AG08395 (cell line): ENCODE data around the gene C1QTNF4.

Source experiments
- DNase-seq: peaks from one replicate; pipeline ENCODE4 v3.0.0; 2012; ENCODE audit warnings: mixed read lengths, low spot score

The C1QTNF4 gene

DNA sequence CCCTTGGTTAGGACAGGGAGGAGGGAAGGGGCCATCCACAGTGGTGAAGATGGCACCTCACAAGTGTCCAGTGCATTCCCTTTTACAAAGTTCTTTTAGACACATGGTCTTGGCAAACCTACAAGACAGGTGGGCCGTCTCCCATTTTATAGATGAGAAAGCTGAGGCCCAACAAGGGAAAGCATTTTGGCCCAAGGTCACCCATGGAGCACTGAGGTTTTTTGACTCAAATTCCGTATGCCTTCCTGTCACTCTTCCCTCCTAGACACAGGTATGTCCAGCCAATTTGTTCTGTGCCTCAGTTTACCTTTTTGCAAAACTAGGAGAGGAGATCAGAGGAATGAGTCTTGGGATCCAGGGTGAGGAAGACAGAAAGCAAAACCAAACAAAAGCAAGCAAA lies 1.2 kb downstream of the C1QTNF4 start:
- DNase-seq = no peak

DNA sequence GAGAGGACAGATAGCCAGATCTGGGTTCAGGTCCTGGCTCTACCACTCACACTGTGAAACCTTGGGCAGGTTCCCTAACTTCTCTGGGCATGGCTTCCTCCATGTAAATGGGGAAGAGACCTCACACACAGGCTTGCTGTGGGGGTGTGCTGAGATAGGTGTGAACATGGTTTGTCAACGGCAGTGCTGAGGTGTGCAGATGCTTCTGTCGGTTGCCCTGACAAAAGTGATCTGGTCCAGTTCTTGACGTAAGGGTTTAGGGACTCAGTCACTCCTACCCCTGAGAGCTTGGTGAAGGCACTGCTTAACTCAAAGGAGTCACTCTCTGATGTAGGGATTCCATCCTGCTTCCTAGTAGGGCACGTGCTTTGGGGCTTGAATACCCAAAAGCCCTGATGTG lies 2.0 kb downstream of the C1QTNF4 start:
- DNase-seq = no peak

DNA sequence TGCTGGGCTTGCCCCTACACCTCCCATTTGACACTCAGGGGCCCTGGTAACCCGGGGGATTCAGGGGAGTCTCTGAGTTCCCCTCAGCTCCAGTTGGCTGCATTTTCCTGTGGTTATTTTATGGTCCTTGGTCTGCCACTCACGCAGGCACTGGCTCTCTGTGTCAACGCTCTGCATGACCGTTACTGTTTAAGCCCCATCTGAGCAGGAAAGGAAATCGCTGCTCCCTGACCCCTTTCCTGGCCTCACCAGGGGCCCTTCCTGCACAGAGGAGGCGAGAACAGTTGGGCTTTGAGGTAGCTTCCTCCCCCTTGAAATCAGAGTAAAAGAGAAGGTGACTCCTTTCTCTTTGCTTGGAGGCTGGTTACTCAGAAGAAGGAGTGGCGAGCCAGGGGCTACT lies 2.4 kb downstream of the C1QTNF4 start:
- DNase-seq = no peak

DNA sequence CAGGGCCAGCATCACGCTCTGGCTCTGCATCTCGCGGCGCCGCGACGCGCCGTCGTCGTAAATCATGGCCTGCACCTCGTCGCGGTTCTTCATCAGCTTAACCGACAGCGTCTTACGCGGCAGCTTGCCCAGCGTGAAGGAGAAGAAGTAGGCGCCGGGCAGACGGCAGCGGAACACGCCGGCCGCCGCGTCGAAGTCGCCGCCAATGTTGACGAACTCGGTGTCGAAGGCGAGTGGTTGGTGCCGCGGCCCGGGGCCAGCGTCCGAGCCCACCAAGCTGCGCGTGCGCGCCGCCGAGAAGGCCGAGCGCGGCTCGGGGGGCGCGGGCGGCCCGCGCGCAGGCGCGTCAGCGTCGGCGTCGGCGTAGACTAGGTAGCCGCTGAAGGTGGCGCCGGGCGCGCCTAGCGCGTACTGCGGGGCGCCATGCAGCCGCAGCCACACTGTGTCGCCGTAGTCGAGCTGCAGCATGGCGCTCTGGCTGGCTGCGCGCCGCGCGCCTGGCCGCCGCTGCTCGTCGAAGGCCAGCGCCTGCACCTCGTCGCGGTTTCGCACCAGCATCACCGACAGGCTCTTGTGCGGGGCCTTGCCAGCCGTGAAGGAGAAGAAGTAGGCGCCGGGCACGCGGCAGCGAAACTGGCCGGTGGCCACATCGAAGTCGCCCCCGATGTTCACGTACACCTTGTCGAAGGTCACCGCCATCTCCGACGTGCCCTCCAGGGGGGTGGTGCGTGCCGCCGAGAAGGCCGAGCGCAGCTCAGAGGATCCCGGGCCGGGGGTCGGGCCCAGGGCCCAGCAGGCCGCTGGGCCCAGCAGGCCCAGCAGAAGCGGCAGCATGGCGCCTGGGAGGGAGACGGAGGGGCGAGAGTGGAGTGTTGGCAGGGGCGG lies 4.0 kb downstream of the C1QTNF4 start:
- DNase-seq = no peak

DNA sequence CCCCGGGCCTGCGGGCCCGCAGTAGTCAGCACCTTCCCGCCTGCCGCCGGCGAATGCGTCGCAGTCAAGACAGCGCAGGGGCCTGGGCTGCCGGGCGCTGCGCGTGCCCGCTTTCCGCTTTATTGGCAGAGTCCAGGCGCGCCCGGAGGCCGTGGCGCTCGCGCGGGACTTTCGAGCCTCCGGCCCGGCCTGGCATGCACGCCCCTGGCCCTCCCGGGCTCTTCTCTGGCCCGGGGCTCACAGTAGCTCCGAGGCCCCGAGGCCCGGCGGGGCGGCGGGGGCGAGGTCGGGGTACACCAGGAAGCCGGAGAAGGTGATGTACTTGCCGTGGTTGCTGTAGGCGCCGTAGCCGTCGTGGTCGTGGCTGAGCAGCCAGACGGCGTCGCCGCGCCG lies 4.6 kb downstream of the C1QTNF4 start:
- DNase-seq = no peak

DNA sequence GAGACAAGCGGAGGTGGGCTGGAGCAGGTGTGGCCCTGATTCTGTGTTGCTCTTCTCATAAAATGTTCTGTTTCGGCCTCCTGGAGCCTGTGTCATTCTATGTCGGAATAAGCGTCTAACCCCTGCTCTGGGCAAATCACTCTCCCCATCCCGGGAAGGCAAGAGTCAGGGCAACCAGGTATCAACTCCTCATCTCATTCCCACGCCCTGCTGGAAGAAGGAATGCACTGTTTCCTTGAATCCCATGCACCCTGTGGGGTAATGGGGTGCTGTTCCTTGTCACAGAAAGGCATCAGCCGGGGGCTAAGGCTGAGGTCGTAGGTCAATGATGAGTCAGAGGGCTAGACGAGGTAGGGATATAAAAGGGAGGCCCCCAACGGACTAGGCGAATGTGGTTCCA lies 5.1 kb downstream of the C1QTNF4 start:
- DNase-seq = no peak

DNA sequence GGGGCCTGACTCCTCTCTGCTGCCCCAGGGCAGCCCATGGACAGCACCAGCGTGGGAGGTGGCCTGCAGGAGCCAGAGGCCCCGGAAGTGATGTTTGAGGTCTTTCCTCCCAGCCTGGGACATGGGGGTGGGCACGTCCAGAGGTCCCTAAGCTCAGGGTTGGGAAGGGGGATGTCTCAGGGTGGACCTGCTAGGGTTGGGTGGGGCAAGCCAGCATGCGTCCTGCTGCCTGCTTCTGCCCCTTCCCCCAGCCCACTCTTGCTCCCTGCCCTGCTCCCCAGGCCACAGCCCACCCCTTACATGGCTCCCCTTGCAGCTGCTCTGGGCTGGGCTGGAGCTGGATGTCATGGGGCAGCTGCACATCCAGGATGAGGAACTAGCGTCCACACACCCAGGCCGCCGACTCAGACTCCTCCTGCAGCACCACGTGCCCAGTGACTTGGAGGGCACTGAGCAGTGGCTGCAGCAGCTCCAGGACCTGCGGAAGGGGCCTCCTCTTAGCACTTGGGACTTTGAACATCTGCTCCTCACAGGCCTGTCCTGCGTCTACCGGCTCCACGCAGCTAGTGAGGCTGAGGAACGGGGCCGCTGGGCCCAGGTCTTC lies 6.4 kb downstream of the C1QTNF4 start:
- no peak for DNase-seq

DNA sequence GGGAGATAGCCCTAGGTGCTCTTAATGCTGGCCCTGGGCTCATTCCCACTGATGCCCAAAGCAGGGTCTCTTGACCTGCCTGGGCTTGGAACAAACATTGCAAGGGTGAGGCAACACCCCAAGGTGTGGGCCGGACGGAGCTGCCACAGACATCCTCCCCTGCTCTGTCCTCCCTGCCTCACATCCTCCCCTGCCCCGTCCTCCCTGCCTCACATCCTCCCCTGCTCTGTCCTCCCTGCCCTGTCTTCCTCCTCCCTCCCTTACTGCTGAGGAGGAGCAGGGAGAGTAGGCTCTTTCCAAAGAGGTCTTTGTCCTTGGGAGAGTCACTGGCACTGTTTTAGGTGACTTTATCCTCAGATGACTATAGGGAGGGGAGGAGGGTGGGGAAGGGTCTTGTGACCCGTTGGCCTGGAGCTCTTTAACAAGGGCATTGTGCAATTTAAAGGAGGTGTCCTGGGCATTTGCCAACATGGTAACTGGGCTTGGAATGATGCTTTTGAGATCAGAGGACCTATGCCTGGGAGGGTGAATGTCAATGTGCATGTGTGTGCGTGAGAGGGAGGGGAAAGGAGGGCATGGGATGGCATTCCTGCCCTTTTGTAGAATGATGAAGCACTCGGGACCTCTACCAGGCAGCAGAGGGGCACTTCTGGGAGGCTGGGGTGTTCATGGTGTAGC lies 7.0 kb downstream of the C1QTNF4 start:
- DNase-seq = no peak

DNA sequence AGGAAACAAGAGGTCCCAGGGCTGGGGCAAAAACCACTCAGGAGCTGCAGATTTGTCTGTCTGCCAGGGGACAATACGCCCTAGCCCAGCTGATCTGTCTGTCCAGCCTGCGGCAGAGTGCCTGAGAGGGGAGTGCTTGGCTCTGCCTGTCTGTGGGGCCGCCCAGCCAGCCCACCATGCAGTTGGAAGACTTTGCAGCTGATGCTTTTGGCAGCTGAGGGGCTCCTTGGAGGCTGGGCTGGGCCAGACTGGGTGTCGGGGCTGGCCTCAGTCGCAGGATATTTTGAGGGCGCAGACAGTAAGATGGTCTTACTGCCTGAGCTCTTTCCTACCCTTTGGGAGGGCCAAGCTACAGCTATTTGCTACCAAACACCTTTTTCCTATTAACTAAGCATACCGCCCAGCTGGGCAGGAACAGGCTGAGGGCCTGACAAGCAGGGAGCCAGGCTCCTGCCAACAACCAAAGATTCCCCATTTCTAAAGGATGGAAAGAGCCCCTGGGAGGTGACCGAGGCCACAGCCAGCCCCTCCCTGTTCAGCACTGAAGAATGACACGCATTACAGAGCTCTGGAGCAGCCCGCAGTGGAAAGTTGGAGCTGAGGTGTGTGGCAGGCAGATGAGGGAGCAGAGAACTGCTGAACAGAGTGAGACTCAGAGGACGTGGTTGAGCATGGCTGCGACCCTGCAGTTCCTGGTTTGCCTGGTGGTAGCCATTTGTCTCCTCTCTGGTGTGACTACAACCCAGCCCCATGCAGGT lies 7.9 kb downstream of the C1QTNF4 start, which contains the start of gene FAM180B:
FAM180B (plus strand) TSS at position 581 of the 758 bp plus-strand sequence; CDS start at position 672, 91 bp downstream.
- DNase-seq = no peak

DNA sequence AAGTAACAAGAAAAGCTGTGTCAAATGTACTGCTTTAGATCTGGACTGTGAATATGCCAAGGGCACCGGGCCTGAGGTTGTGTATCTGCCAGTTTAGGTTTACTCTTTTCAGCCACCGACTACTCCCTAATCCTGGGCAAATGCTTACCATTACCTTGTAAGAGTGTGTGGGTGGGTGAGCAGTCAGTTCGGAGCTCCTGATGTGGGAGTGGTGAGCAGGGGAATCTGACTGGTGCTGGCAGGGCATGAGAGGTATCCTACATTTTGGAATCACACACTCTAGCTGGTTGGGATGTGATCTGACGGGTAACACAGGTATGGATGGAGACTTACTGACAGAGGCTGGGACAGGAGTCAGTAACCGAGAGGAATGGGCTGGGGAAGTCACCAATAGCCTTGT lies 10.4 kb downstream of the C1QTNF4 start:
- DNase-seq = no peak

DNA sequence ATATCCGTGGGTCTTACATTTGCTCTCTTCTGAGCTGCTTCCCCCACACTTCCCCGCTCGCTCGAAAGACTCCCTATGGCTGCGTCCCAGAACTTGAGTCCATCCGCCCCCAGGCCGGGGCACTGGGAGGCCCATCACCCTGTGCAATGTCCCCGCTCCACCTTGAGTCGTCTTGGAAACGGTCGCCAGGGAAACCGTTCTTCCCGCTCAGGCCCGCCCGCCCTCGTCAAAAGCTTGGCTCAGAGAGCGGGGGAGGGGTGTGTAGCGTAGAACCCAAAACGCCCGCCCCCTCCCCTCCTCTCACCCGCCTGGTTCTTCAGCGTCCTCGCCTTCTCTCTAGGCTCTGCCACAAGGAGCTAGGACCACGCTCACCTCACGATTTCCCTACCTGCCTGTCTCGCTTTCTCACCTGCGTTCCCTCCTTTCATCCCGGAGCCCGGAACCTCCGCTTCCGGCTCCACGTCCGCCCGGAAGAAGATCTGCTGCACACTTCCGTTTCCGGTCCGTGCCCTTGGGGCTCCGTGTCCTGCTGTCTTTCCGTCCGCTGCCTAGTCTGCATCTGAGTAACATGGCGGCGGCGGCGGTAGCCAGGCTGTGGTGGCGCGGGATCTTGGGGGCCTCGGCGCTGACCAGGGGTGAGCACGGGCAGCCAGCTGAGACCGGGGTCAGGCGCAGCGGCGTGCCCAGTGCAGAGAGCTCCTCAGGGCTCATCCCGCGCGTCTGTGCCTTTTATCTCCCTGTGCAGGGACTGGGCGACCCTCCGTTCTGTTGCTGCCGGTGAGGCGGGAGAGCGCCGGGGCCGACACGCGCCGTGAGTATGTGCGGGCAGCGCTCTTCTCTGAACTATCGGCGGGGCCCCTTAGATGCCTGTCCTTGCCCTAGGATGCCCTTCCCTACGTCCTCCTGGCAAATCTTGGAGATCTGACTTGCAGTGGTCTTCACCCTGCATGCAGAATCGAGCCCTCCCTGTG lies 15.4 kb downstream of the C1QTNF4 start, which contains the start of the genes KBTBD4 and NDUFS3:
KBTBD4 (minus strand) TSS at position 447 of the 971 bp plus-strand sequence; CDS start at position 428, 19 bp downstream.
NDUFS3 (plus strand) TSS at position 551 of the 971 bp plus-strand sequence; CDS start at position 569, 18 bp downstream.
- DNase-seq = peak; percentile 93

DNA sequence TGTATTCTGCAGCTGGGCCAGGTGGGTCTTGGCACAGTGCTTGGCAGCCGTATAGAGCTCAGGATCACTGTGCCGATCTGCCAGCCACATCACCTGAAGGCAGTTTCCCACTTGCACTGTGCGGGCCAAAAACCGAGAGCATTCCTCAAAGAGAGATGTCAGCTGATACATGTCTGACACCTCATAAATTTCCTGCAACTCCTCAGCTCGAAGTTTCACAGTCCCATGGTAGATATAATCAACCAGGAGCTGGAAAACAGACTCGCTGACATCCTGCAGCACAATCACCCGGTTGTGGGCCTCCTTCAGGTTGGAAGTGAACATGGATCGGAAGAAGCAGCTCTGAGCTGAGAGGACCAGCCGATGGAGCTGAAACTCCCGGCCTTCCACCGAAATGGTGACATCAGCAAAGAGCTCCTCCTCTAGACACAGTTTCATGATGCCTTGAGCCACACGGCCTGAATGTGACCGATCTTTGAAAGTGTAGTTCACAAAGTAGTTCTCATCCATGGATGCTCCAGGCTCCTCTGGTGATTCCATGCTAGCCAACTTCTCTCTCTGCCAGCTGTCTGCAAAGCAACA lies 16.7 kb downstream of the C1QTNF4 start:
- no peak for DNase-seq

DNA sequence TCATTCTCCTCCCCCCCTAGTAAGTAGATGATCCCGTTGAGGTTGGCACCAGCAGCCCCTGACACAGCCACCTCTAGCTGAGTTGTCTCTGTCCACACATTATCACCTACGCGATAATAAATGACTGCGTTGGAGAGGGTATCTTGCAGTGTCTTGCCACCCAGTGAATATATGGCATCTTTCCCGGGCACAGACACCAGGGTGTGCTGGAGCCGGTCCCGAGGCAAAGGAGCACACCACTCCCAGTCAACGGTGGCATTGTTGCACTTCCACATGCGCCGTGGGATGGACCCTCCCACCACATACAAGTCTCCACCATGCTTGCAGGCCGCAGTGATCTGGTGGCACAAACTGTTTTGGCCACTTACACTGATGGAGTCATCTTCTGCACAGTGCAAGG lies 20.9 kb downstream of the C1QTNF4 start:
- no peak for DNase-seq

DNA sequence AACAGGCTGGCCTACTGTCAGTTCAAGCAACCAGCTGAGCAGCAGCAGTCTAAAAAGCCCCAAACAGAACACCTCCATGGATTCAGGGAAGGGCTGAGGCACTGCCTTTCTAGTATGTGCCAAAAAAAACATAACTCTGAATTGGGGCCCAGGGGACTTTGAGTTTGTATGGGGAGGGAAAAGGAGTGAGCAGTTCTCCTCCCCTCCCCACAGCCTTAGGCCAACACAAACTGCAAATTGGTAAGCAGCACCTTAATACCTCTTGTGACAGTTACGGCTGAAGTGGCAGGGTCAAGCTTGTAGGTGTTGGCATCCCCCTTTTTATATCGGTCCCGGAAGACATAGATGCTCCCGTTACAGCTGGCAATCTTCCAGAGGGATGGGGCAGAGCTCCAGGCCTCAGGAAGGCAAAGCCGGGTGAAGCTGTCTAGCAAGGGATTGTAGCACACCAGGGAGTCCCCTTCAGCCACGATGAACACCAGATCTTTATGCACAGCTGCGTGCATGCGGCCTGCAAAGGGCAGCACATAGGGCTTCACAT lies 21.4 kb downstream of the C1QTNF4 start:
- DNase-seq = no peak

DNA sequence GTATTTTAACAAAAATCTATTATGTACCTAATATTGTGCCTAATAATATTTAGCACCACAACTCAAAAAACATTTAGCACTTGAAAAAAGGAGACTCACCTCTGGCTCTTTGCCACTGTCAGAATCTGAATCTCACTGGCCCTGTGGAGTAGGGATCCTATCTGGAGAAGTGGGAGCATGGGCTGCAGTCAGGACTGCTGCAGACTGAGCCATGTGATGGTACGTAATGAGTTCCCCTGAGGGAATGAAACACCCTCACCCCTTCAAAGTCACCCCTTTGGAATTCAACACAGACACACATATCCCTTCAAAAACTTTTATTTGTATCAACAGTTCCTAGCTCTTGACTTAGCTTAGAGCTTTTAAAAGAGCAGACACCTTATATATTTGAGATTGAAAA lies 22.3 kb downstream of the C1QTNF4 start:
- DNase-seq = peak; percentile 67

DNA sequence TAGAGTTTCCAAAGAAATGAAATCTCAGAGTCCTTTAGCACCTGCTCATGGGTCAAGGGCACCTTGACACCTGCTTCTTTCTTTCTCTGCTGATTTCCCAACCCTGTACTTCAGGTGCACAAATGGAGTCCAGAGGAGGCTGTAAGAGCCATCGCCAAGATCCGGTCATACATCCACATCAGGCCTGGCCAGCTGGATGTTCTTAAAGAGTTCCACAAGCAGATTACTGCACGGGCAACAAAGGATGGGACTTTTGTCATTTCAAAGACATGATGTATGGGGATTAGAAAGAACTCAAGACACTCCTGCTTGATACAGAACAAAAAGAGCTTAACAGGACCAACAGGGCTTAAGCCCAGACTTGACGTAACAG lies 22.9 kb downstream of the C1QTNF4 start:
- no peak for DNase-seq

DNA sequence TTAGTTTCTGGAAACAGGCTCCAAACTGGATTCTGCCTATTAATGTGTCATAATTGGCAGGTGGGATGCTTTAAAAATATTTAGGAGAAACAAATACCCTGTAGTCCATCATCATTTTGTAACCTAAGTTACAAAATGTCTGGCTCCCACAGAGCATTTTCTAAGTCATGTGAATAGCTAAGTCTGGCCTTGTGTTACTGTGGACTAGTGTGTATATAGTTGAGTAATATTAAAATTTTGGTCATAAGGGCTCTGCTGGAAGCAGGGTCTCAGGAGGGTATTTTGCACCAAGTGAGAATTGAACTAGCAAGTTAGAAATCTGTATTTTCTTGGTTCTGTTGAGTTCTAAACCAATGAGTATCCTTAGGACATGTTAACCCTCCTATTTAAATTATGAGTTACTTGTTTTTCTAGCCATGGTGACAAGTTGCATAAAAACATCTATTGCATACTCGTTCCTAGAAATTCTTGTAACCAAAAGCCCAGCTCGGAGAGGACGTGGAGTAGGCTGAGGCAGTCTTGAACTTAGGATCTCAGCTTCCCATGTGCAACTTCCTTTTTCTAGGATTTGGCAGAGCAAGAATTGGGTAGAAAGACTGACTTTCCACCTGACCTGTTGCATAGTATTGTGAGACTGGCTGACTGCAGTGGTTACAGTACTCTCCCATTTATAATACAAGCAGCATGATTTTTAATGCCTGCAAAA lies 23.4 kb downstream of the C1QTNF4 start:
- no peak for DNase-seq

DNA sequence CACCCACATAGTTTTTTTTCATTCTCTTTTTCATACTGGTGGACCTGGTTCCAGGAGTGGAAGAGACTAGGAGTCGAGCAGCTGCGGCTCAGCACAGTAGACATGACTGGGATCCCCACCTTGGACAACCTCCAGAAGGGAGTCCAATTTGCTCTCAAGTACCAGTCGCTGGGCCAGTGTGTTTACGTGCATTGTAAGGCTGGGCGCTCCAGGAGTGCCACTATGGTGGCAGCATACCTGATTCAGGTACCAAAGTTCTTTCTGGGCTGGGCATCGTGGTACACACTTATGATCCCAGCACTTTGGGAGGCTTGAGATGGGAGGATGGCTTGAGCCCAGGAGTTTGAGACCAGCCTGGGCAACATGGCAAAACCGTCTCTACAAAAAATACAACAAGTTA lies 24.6 kb downstream of the C1QTNF4 start:
- no peak for DNase-seq

DNA sequence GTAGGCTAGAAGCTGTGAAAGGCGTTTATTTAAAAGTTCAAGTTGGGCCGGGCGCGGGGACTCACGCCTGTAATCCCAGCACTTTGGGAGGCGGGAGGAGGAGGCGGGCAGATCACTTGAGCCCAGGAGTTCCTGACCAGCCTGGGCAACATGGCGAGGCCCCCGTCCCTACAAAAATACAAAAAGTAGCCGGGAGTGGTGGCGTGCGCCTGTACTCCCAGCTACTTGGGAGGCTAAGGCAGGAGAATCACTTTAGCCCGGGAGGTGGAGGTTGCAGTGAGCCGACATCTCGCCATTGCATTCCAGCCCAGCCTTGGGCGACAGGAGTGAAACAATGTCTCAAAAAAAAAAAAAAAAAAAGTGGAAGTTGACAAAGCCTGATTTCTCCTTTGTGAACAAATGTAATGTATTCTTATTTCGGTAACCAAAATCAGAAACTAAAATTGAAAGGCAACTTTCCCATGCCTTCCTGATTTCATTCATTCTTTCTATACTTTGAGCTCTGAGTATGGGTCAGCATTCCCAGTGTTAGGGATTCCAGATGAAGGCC lies 28.0 kb downstream of the C1QTNF4 start:
- no peak for DNase-seq
